ENCODE data around the gene SPATA1.
"Not testable (repeated sequence)": the region's sequence is repeated elsewhere in the genome, so short reads cannot be mapped to it uniquely, and the experiment has no call there.

The SPATA1 gene

GRCh38 chr1:84506002-84506728 lies at the start of gene SPATA1, which contains the start of gene GNG5:
TSS of gene SPATA1 (plus strand) at chr1:84506386. CDS start at chr1:84516360, 9,974 bp downstream.
TSS of gene GNG5 (minus strand) at chr1:84506581. CDS start at chr1:84506091, 490 bp downstream.
- peak; percentile 98 for DNase-seq

- DNase-seq, result no peak
Observed at GRCh38 chr1:84462118-84462517, 44.1 kb upstream of the SPATA1 start.

GRCh38 chr1:84467298-84467697 lies 38.9 kb upstream of the SPATA1 start:
- no peak for DNase-seq

- no peak for DNase-seq
Observed at GRCh38 chr1:84476225-84476624, 30.0 kb upstream of the SPATA1 start.

GRCh38 chr1:84478876-84479868 lies 27.0 kb upstream of the SPATA1 start, which contains the start of gene RPF1:
TSS of gene RPF1 (plus strand) at chr1:84479266. CDS start at chr1:84479282, 16 bp downstream.
- DNase-seq, result peak; percentile 87

- no peak for DNase-seq
Observed at GRCh38 chr1:84479998-84480397, 26.2 kb upstream of the SPATA1 start.

GRCh38 chr1:84480650-84481049 lies 25.5 kb upstream of the SPATA1 start:
- no peak for DNase-seq

- DNase-seq, result no peak
Observed at GRCh38 chr1:84481317-84481716, 24.9 kb upstream of the SPATA1 start.

GRCh38 chr1:84488107-84488506 lies 18.1 kb upstream of the SPATA1 start:
- no peak for DNase-seq

GRCh38 chr1:84489766-84490165 lies 16.4 kb upstream of the SPATA1 start:
- DNase-seq, result no peak

GRCh38 chr1:84492726-84493125 lies 13.5 kb upstream of the SPATA1 start:
- no peak for DNase-seq

- DNase-seq, result no peak
Observed at GRCh38 chr1:84493747-84494146, 12.4 kb upstream of the SPATA1 start.

GRCh38 chr1:84496498-84496897 lies 9.7 kb upstream of the SPATA1 start:
- DNase-seq, result no peak

GRCh38 chr1:84497631-84498275 lies 8.4 kb upstream of the SPATA1 start:
- no peak for DNase-seq

GRCh38 chr1:84502927-84503326 lies 3.3 kb upstream of the SPATA1 start:
- no peak for DNase-seq

GRCh38 chr1:84504580-84505492 lies 1.4 kb upstream of the SPATA1 start:
- DNase-seq, result no peak

- DNase-seq, result no peak
Observed at GRCh38 chr1:84505493-84506001, 639 bp upstream of the SPATA1 start.

GRCh38 chr1:84506729-84507453 lies 705 bp downstream of the SPATA1 start:
- DNase-seq, result no peak

- DNase-seq, result not testable (repeated sequence)
Observed at GRCh38 chr1:84507887-84508286, 1.7 kb downstream of the SPATA1 start.

- no peak for DNase-seq
Observed at GRCh38 chr1:84508510-84508909, 2.3 kb downstream of the SPATA1 start.

- no peak for DNase-seq
Observed at GRCh38 chr1:84509029-84509428, 2.8 kb downstream of the SPATA1 start.

Data from left hindlimb (tissue), 1 donor.